ENCODE results near the gene C19orf81.

C19orf81 gene

DNA sequence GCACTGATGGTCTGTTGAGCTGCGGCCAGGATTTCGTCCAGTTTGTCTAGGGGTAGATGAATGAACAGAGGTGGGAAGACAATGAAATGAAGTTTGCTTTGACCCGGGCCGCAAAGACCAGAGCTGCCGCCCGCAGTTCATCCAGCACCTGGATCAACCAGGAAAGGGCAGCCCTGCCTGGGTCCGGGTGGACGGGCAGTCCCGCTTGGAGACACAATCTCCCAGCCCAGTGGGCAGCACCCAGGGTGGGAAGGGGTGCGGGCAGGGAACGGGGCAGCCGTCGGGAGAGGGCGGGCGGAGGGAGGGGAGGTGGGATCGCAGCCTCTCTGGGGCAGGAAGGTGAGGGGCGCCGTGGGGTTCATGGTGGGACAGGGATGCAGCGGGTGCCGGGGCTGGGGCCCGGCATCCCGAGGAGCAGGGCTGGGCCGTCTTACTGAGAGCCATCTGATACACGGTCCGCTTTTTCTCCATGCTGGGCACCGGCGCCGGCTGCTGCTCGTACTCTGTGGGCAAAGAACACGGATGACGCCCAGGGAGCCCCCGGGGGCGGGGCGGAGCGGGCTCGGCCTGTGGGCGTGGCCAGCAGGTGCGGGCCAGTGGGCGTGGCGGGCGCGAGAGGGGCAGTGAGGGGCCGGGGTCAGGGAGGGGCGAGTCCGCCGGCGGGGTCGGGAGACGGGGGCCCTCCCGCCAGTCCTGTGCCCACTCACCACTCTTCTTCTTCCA lies 37.2 kb downstream of the C19orf81 start:
- no peak for DNase-seq

DNA sequence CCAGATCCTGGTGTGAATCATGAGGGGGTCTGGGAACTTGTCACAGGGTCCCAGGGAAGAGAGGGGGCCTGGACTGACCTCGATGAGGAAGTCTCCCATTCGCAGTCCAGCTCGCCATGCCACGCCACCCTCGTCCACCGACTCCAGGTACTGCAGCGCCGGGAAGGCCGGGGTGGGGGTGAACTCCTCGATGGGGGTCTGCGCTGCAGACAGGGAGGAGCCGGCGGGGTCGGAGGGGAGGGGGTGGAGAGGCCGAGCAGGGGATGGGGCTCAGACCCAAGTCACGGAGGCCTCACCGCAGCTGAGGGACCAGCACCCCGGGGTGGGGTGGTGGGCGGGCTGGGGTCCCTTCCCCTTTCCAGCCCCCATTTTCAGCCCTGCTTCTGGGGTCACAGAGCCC lies 39.5 kb downstream of the C19orf81 start:
- no peak for DNase-seq

DNA sequence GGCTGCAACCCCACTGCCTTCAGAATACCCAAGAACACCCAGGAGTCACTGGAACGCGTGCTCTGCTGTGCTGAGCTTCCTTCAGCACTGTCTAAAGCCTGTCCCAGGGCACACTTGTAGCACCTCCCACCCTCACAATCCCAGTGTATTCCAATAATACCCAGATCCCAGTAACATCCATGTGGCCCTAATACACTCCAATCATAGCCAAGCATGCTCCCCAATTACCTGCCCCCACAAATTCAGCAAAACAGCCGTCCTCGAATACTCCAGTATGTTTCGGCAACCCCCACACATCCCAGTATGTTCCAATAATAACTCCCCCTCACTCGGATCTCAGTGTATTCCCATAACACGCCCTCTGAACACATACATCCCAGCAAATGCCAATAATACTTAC lies 41.2 kb downstream of the C19orf81 start:
- DNase-seq = no peak

DNA sequence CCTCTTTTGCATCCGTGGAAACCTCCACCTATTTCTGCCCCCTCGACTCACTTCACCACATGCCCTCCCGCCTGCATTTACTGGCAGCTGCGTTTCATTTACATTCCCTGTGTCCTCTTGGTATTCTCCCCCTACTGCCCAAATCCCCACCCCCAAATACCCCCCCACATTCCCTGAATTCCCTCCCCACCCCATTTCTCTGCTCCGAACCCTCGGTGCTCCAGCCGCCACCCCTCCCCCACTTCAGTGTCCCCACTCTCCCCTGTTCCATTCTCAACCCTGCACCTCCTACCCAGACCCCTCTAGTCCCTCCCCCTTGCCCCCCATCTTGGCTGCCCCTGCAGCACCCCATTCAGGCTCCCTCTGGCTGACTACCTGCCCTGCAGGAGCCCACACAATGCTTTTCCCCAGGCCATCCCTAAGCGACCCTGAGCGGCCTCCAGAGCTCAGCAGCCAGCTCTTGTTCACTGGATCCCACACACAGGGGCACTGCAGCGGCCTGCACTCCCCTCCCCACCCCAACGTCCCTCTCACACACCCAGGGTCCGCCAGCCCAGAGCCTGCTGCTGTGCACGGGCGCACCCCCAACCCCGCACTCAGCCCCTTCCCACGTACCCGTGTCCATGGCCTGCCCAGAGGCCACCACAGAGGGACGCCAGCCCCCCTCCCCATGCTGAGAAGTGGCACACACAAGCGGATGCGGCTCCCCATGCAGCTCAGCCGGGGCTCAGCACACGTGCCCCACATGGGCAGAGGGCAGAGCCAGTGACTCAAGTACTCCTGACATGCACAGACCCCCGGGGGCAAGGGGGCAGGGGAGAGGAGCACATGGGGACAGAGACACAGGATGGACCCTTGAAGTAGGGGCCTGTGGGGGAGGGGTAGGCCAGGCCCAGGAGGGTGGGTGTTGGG lies 44.1 kb downstream of the C19orf81 start:
- DNase-seq = no peak

DNA sequence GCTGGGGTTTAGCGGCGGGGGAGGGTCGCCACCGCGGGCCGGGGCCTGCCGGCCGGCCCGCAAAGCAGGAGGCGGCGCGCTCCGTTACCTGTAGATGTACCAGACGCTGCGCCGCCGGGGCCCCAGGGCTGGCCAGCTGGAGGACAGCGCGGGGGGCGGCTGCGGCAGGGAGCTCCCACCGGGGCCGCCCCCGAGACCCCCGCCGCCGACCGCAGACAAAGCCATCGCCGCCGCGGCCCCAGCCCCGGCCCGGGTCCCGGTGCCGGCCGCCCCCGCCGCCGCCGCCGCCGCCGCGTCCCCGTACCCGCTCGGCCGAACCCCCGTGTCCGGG lies 45.5 kb downstream of the C19orf81 start:
- DNase-seq = no peak

DNA sequence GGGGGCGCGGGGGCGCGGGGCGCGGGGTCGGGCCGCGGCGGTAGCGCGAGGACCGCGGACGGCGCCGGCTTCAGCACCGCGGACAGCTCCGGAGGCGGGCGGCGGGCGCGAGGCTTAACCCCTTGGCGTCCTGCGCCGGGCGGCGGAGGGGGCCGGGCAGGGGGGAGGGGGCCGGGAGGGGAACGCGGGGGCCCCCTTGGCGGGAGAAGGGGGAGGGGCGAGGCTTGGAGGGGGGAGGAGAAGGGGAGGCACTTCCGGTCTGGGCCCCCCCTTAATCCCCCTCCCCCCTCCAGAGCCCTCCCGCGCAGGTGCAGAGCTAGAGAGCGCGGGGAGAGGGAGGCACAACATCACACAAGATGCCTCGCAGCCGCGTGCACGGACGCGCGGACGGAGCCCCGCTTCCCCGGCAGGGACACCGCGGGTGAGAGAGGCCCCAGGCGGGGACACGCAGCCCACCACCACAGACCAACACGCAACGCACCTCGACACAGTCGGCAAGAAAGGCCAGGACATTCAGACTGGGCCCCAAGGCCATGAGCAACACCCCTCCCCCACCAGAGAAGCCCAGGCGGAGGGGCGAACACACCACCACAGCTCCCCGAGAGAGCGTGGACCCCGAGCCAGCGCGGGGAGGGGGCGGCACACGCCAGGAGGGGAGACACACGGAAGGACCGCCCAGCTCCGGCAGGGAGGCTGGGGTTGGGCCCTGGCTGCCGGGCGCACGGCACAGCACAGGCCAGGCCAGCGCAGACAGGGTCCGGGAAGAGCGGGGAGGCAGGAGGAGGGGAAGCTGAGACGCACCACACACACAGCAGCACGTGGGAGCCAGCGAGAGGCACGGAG lies 46.2 kb downstream of the C19orf81 start:
- DNase-seq = peak; percentile 36

DNA sequence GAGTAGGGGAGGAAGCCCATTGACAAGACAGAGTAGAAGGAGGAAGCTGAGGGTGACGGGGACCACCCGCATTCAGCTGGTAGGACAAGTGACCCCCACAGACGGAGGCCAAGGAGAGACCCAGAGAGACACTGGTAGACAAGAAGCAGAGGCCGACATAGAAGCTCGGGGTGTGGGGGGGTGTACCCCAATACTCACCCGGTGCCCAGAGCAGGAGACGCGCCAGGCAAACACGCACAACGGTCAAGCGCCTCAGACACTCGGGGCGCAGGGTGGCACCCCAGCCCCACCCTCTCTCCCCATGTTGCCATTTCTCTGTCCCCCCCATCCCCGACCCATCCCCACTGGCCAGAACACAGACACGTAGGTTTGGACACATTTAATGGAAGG lies 46.8 kb downstream of the C19orf81 start:
- no peak for DNase-seq

DNA sequence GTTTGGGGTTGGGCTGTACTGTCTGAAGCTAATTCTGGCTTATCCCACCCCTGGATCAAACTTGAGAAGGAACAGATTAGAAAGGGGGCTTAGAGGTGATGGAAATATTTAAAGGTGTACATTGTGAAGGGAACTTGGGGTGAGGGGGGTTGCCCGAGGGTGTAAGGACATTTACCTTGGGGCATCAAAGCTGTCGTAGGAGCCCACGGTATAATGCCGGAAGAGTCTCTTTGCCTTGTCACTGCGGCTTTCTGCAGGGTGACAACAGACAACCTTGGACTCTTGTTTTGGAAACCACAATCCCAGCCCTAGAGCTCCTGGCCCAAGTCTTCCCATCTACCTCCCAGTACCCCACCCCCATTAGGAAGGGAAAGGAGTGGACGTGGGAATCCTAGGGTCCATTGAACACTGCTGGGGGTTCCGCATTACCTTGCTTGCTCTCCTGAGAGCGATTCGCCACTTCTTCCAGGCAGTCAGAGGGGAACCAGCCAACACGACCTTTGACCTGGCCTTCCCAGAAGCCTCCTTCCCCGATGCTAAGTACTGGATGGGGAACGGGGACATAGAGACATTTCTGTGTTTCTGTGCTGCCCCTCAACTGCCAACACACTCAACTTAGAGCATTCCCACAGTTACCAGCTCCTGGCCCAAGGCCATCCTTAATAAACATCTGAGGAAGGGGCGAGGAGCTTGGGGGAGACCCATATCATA lies 48.3 kb downstream of the C19orf81 start:
- DNase-seq = no peak

DNA sequence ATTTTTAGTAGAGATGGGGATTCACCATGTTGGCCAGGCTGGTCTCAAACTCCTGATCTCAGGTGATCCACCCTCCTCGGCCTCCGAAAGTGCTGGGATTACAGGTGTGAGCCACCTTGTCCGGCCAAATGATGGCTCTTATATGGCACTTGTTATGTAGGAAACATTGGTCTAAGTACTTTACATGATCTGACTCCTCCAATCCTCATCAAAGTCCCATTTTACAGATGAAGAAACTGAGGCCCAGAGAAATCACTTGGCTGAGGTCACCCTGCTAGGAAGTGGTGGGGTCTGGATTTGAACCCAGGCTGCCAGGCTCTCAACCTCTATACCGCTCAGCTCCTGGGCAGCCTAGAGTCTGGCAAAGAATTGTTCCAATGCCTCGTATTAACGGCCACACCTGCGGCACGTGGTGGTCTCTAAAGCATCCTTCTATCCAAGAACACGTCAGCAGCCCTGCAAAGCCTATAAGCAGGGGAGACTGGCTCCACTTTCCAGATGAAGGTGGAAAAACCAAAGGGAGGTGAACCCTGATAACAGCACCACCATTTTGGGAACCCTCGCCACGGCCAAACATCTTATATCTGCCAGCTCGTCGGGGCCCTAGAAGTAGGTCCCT lies 52.2 kb downstream of the C19orf81 start:
- DNase-seq = no peak

DNA sequence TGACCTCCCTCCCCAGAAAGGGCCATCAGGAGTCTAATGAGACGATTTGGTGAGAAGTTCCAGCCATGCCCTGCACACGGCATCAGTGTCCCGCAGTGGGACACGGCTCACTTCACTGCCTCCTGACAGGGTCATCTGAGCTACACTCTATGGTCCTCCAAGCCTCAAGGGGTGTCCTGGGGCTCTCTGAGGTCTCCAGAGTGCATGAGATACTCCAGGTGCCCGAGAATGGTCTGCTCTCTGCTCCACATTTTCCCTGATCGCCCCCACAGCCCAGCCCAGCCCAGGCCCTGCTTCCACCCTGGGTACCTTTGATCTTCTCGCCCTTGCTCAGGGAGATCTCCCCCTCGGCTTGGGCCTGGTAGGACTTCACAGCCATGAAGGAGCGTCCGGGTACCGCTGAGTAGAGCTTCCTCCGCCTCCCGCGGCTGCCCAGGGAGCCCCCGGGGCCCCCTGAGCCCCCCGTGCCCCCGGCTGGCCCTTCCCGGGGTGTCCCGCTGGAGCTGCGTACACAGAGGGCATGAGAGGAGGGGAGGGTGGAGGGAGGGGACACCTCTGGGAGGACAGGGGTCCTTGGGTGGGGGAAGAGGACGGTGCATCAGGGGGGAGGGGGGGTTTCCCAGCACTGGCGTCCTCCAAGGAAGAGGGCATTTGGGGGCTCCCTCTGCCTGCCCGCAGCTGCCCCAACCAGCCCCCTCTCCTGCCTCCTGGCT lies 53.1 kb downstream of the C19orf81 start:
- no peak for DNase-seq

DNA sequence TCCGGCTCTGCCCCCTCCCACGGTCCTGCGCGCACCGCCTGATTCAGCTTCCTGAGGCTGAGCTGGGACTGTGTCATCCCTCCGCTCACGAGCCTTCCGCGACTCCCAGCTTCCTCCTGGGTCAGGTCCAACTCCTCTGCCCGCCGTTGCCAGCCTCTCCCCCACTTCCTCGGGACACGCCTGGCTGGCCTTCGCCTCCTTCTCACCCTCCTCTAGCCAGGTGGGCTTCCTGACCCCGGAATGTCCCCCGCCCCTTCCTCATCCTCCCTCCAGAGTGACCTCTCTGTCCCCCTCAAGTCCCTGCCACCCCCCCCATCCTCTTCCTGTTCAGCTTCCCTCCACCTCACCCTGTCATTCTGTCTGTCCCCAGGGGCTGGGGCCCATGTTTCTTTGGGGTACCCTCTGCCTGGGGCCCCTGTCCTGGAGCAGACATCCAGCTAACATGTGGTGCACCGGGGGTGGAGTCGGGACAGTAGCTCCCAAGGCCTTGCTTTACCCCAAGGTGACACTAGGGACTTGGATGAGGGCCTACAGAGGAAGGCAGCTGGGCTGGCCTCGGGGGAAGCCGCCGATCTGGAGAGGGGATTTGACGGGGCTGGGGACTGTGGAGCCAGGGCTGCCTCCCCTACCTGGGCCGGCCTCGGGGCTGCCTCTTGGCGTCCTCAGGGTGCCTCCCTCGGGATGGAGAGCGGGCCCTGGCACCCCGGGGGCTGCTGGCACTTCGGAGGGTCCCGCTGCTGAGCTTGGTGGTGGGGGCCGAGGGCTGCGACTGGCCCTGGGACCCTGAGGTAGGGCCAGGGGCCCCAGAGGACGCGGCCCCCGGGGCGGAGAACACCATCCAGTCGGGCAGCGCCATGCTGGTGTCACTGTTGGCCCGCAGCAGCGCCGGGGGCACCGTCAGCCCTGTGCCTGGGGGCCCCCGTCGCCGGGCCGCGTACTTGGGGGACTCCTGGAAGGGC lies 53.9 kb downstream of the C19orf81 start:
- DNase-seq = no peak

DNA sequence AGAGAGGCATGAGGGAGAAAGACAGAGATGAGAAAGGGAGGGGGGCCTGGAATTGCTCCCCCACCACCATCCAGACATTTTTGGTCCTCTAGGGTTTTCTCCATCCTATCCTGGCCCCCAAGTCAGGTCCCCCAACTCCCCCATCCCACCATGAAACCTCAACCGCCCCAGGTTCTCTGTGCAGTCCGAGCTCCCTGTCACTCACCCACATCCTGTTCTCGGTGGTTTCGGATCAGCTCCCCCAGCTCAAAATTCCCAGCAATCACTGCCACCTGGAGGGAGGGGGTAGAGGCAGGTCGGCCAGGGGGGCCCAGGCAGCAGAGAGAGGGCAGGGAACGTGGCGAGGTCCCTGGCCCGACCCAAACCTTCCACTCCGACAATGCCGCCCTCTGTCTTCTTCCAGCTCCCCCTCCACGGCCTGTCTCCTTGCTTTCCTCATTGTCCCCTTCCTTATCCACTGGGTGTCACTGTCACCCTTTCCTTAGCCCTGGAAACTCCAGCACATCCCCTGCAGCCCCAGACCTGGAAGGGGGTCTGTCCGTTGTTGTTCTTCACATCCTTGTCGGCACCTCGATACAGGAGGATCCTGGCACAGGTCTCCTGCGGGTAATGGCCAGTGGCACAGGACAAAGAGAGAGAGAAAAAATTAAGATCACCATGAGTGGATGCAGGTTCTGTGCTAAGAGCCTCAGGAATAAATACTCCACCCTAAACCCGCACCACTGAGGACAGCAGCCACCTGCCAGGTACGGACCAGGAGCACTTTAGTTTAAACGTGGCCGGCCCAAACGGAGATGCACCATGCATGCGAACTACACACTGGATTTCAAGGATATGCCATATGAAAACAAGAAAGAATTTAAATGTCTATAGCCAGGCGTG lies 54.9 kb downstream of the C19orf81 start:
- no peak for DNase-seq

DNA sequence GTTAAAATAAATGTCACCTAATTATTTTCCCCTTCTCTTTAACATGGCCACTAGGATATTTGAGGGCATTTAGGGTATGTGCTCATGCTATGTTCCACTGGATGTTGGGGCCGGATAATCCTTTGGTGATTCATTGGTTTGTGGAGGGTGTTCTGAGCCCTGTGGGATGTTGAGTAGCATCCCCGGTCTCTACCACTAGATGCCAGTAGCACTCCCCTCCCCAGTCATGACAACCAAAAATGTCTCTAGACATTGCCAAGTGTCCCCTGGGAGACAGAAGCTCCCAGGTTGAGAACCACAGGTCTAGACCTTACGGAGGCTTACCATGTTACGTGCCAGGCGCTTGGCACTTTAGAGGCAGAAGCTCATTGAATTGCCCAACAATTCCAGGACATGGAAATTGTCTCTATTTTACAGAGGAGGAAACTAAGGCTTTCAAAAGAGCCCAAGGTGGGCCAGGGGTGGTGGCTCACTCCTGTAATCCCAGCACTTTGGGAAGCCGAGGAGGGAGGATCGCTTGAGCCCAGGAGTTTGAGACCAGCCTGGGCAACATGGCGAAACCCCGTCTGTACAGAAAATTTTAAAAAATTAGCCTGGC lies 56.3 kb downstream of the C19orf81 start:
- DNase-seq = peak; percentile 54

DNA sequence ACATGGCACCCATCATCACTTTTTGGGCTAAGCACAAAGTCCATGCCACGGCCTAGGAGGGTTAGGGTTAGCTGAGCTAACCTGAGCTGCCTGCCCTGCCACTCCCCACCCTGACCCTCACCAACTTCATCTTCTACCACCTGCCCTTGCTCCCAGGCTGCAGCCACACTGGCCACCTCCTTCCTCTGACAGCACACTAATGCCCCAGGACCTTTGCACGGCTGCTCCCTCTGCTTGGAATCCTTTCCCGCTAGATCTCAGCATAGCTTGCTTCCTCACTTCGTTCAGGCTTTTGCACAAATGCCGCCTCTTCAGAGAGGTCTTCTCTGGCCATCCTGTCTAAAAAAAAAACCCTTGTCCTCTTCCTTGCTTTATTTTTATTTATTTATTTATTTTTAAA lies 57.1 kb downstream of the C19orf81 start:
- DNase-seq = no peak

DNA sequence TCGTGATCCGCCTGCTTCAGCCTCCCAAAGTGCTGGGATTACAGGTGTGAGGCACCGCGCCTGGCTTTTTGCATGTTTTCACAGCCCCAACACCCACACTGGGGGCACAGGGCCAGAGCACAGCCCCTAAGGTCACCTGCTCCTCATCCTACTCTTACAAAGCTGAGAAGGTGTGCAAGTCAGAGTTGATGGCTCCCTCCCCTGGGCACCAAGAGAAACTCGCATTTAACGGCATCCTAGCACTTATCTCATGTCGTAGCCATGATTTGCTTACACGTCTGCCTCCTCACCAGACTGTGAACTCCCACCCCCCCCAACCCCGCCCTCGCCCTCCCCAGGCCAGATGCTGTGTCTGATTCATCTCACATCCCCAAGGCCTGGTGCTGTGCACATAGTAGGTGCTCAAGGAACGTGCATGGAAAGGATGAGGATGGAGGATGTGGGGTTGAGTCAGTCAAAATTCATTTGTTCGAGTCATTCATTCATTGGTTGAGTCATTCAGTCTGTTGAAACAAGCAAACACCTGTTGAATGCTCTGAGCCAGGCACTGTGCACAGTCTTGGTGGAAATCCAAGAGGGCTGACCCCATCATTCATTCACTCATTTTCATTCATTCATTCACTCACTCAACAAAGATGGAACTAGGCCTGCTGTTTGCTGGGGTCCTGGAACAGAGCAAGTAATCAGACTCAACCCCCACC lies 59.1 kb downstream of the C19orf81 start:
- no peak for DNase-seq

Measured in stimulated activated CD4-positive, alpha-beta T cell treated with anti-CD3 and anti-CD28 coated beads, Interleukin-15, amount 100 ng/mL, for 24 hours (primary cell).